GM23338 (cell line): ENCODE measurements around the gene C11orf91.

ENCODE experiments used
- CREB1 ChIP-seq: fragments of 250-450 bp; sonication (Bioruptor Pico); IDR thresholded peaks from 2 replicates; pipeline ENCODE4 v1.5.0; 2020; ENCODE audit warnings: low read depth, mild to moderate bottlenecking, moderate library complexity
- EZH2 ChIP-seq: fragments of 200-600 bp; sonication (generic); IDR thresholded peaks from one replicate; pipeline ENCODE4 v1.8.0; 2017; ENCODE audit warnings: antibody characterized with exemption, mild to moderate bottlenecking, low read depth; ENCODE audit not compliant: unreplicated experiment
- EZH2phosphoT487 ChIP-seq: fragments of 200-600 bp; sonication (generic); IDR thresholded peaks from one replicate; pipeline ENCODE4 v1.8.1; 2018; ENCODE audit warnings: antibody characterized with exemption; ENCODE audit not compliant: unreplicated experiment
- POLR2AphosphoS5 ChIP-seq: IDR thresholded peaks from 2 replicates; pipeline ENCODE4 v1.6.1; 2016; ENCODE audit warnings: antibody characterized with exemption, low read depth
- ZNF114 ChIP-seq: fragments of 250-450 bp; sonication (Bioruptor Pico); IDR thresholded peaks from 2 replicates; pipeline ENCODE4 v1.5.0; 2020; ENCODE audit warnings: mild to moderate bottlenecking, moderate library complexity
- ZNF331 ChIP-seq: fragments of 250-450 bp; sonication (Bioruptor Pico); IDR thresholded peaks from 2 replicates; pipeline ENCODE4 v1.5.0; 2020; ENCODE audit warnings: low read depth, mild to moderate bottlenecking, moderate library complexity
- TF ChIP-seq, protein P1 (sequence below), 2 experiments: fragments of 200-600 bp in 1 of 2; sonication (generic) in 1 of 2; conservative IDR thresholded peaks; 2 replicates each; pipeline versions ENCODE4 v1.5.1 to v1.6.1; 2016 to 2017; ENCODE audit warnings: antibody characterized with exemption in 2 of 2, low read depth in 2 of 2, mild to moderate bottlenecking in 2 of 2, moderate library complexity in 1 of 2
- TF ChIP-seq, protein P2 (sequence below): IDR thresholded peaks from one replicate; pipeline ENCODE4 v1.6.1; 2018; ENCODE audit warnings: antibody characterized with exemption; ENCODE audit not compliant: unreplicated experiment

DNA sequence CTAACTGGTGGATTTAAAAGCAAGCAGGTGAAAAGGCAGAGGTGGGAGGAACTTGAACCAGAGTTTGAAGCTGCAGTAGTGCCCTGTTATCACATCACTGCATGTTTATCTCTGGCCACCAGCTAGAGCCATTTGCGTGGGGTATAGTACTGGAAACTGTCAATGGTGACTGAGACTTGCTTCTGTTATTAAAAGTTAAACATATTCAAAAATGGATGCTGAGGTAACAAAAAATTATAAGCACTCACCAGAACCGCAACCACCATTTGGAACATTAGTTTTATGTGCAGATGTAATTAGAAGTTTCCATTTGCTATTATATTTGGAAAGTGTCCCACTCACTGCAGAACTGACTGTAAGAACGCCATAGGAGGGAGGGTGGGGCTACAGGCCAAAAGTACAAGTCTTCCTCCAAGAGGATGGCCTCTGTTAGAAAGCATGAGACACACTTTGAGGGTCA, 36.8 kb upstream of the C11orf91 start:
- TF ChIP-seq, protein P1, sequence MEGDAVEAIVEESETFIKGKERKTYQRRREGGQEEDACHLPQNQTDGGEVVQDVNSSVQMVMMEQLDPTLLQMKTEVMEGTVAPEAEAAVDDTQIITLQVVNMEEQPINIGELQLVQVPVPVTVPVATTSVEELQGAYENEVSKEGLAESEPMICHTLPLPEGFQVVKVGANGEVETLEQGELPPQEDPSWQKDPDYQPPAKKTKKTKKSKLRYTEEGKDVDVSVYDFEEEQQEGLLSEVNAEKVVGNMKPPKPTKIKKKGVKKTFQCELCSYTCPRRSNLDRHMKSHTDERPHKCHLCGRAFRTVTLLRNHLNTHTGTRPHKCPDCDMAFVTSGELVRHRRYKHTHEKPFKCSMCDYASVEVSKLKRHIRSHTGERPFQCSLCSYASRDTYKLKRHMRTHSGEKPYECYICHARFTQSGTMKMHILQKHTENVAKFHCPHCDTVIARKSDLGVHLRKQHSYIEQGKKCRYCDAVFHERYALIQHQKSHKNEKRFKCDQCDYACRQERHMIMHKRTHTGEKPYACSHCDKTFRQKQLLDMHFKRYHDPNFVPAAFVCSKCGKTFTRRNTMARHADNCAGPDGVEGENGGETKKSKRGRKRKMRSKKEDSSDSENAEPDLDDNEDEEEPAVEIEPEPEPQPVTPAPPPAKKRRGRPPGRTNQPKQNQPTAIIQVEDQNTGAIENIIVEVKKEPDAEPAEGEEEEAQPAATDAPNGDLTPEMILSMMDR (conservative IDR thresholded peaks at IDR 0.05; ENCODE audit: low read depth in 2 of 2) = no peak
- TF ChIP-seq EZH2phosphoT487 (no peak), EZH2 (no peak), POLR2AphosphoS5 (no peak), CREB1 (CRISPR knock-in tag) (no peak), ZNF114 (CRISPR knock-in tag) (no peak), ZNF331 (no peak)
- TF ChIP-seq, protein P2, sequence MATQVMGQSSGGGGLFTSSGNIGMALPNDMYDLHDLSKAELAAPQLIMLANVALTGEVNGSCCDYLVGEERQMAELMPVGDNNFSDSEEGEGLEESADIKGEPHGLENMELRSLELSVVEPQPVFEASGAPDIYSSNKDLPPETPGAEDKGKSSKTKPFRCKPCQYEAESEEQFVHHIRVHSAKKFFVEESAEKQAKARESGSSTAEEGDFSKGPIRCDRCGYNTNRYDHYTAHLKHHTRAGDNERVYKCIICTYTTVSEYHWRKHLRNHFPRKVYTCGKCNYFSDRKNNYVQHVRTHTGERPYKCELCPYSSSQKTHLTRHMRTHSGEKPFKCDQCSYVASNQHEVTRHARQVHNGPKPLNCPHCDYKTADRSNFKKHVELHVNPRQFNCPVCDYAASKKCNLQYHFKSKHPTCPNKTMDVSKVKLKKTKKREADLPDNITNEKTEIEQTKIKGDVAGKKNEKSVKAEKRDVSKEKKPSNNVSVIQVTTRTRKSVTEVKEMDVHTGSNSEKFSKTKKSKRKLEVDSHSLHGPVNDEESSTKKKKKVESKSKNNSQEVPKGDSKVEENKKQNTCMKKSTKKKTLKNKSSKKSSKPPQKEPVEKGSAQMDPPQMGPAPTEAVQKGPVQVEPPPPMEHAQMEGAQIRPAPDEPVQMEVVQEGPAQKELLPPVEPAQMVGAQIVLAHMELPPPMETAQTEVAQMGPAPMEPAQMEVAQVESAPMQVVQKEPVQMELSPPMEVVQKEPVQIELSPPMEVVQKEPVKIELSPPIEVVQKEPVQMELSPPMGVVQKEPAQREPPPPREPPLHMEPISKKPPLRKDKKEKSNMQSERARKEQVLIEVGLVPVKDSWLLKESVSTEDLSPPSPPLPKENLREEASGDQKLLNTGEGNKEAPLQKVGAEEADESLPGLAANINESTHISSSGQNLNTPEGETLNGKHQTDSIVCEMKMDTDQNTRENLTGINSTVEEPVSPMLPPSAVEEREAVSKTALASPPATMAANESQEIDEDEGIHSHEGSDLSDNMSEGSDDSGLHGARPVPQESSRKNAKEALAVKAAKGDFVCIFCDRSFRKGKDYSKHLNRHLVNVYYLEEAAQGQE = no peak
